Pons (tissue), 1 donor: ENCODE data around the gene SNRNP70.

Experiments
- DNase-seq: peaks from one replicate; pipeline ENCODE4 v3.0.0-alpha.2; 2016; ENCODE audit warnings: low spot score

Gene SNRNP70

GRCh38 chr19:49064768-49065611 lies 20.3 kb upstream of the SNRNP70 start, which contains the start of gene NTF4:
Gene NTF4 (minus strand): TSS chr19:49064818. CDS start chr19:49061997, 2,821 bp downstream.
- DNase-seq: no peak

- no peak for DNase-seq
Measured at GRCh38 chr19:49065905-49066512, 19.2 kb upstream of the SNRNP70 start.

GRCh38 chr19:49067554-49067953 lies 17.7 kb upstream of the SNRNP70 start:
- no peak for DNase-seq

- DNase-seq: no peak
Measured at GRCh38 chr19:49069026-49069425, 16.2 kb upstream of the SNRNP70 start.

GRCh38 chr19:49070416-49070815 lies 14.8 kb upstream of the SNRNP70 start:
- DNase-seq: no peak

GRCh38 chr19:49071860-49072547 lies 13.2 kb upstream of the SNRNP70 start:
- DNase-seq: no peak

GRCh38 chr19:49073514-49074378 lies 11.5 kb upstream of the SNRNP70 start:
- DNase-seq: no peak

GRCh38 chr19:49074869-49075268 lies 10.4 kb upstream of the SNRNP70 start:
- DNase-seq: peak; percentile 39

GRCh38 chr19:49080392-49080791 lies 4.9 kb upstream of the SNRNP70 start:
- DNase-seq: no peak

- no peak for DNase-seq
Measured at GRCh38 chr19:49081273-49081672, 4.0 kb upstream of the SNRNP70 start.

- no peak for DNase-seq
Measured at GRCh38 chr19:49084206-49085019, 838 bp upstream of the SNRNP70 start.

- DNase-seq: no peak
Measured at GRCh38 chr19:49085868-49086232, 599 bp downstream of the SNRNP70 start.

- DNase-seq: no peak
Measured at GRCh38 chr19:49086296-49086695, 1.0 kb downstream of the SNRNP70 start.

GRCh38 chr19:49091391-49092038 lies 6.3 kb downstream of the SNRNP70 start:
- DNase-seq: no peak

GRCh38 chr19:49092686-49093085 lies 7.4 kb downstream of the SNRNP70 start:
- no peak for DNase-seq

GRCh38 chr19:49094505-49095482 lies 9.5 kb downstream of the SNRNP70 start:
- DNase-seq: peak; percentile 45

- peak; percentile 72 for DNase-seq
Measured at GRCh38 chr19:49097453-49098288, 12.4 kb downstream of the SNRNP70 start.

- DNase-seq: no peak
Measured at GRCh38 chr19:49098795-49099194, 13.5 kb downstream of the SNRNP70 start.
